Activated naive CD8-positive, alpha-beta T cell treated with anti-CD3 and anti-CD28 coated beads, Interleukin-2, amount 10 ng/mL, durations not matched to agents 7 days and 5 days (primary cell): ENCODE data around the gene ZNG1E. TPM values are rescaled to one million over a fixed set of nuclear protein-coding genes. Genes with fewer than 3 reads are reported as not detected.
"Not testable (repeated sequence)": the region's sequence is repeated elsewhere in the genome, so short reads cannot be mapped to it uniquely, and the experiment has no call there.

Source experiments
- ATAC-seq: fragments of 150-1000 bp; cut with Tn5 transposase; one replicate; pipeline ENCODE4 v1.10.0; 2021; ENCODE audit warnings: low read depth, moderate library complexity
- POLR2A ChIA-PET: fragments of 350-600 bp; sonication (Branson Sonifier 250); formaldehyde crosslinking; loops from one replicate; lab custom pipeline; 2021; ENCODE audit warnings: antibody characterized with exemption; lab: Charles Lee
- DNase-seq: peaks from one replicate; pipeline ENCODE4 v3.0.0; 2021
- H3K27ac Mint-ChIP-seq: one replicate; pipeline ENCODE4 v1.8.0; 2022; ENCODE audit warnings: mild to moderate bottlenecking, mixed read lengths
- H3K27me3 Mint-ChIP-seq: one replicate; pipeline ENCODE4 v1.8.0; 2022; ENCODE audit warnings: mild to moderate bottlenecking, moderate library complexity, mixed read lengths
- H3K36me3 Mint-ChIP-seq: one replicate; pipeline ENCODE4 v1.8.0; 2021; ENCODE audit warnings: mild to moderate bottlenecking, mixed read lengths
- H3K4me1 Mint-ChIP-seq: one replicate; pipeline ENCODE4 v1.8.0; 2021; ENCODE audit warnings: mixed read lengths
- H3K4me3 Mint-ChIP-seq: one replicate; pipeline ENCODE4 v1.8.0; 2022; ENCODE audit warnings: mild to moderate bottlenecking, moderate library complexity, mixed read lengths
- H3K9me3 Mint-ChIP-seq: one replicate; pipeline ENCODE4 v1.8.0; 2021; ENCODE audit warnings: mixed read lengths
- total RNA-seq, 2 experiments: library from RNA; stranded (reverse); gene quantifications; one replicate each; pipeline ENCODE4 v1.2.3, GENCODE V29; 2021

Gene ZNG1E
- total RNA-seq = 10 to 100 TPM; 41.1 to 43.8 TPM

DNA sequence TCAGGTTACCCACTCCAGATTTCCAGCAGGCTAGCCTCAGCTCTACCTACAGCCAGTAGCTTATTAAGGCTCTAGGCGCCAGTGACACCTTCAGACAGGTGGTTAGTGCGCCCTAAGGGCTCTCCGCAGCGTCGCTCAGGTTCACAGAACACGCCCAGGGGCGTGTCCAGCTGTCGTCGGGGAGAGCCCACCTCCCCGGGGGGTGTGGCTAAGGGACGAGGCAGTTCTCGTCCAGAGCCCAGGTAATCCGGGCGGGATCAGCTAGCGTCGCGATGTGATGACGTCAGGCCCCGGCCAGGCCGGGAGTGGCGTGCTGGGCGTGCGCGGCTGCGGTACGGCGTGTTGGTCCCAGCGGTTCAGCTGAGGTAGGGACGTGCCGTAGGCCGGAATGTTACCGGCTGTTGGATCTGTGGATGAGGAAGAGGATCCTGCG lies at the start of gene ZNG1E:
Gene ZNG1E (plus strand): TSS at position 340 of the 433 bp plus-strand sequence. CDS start 49 bp downstream, at position 389.
- H3K4me1 Mint-ChIP-seq, H3K27me3 Mint-ChIP-seq, ATAC-seq, H3K36me3 Mint-ChIP-seq, H3K9me3 Mint-ChIP-seq, POLR2A ChIA-PET: not testable (repeated sequence)
- peak; percentile 66 for DNase-seq
- Mint-ChIP-seq H3K27ac (peak within 1 kb of the TSS; percentile 73), H3K4me3 (peak within 1 kb of the TSS; percentile 80)

DNA sequence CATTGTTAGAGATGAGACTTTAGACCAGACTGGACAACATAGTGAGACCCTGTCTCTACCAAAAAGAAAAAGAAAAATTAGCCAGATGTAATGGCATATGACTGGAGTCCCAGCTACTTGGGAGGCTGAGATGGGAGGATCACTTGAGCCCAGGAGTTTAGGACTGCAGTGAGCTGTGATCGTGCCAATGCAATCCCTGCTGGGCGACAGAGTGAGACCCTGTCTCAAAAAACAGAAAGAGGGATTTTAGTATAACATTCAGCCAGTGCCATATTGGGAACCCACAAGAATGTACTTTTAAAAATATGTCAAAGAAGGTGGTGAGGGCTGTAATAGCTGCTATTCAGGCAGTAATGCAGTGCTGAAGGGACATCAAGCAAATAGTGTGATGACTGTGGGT lies 2.1 kb upstream of the ZNG1E start:
- ATAC-seq, H3K27me3 Mint-ChIP-seq, POLR2A ChIA-PET, H3K27ac Mint-ChIP-seq, H3K36me3 Mint-ChIP-seq, DNase-seq, H3K9me3 Mint-ChIP-seq, H3K4me3 Mint-ChIP-seq, H3K4me1 Mint-ChIP-seq: not testable (repeated sequence)

DNA sequence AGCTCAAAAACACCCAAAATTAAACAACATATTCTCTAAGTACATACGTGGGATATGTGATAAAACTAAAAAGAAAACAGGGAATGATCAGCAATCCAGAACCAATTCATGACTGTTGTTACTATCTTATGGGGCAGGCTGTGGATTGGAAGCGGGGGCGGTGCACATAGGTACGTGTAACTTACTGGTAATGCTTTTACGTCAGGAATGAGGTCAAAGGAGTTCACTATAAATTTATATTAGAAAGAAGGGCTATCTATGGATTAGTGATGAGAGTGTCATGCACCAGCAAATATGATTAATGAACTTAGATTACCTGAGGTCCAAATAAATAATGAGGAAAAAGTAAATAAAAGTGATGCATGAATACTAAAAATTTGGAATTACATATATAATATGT lies 710 bp upstream of the ZNG1E start:
- H3K36me3 Mint-ChIP-seq, POLR2A ChIA-PET, H3K27me3 Mint-ChIP-seq, H3K9me3 Mint-ChIP-seq, H3K4me1 Mint-ChIP-seq, ATAC-seq, DNase-seq, H3K27ac Mint-ChIP-seq: not testable (repeated sequence)
- H3K4me3 Mint-ChIP-seq = peak overlapping the region; percentile 5

DNA sequence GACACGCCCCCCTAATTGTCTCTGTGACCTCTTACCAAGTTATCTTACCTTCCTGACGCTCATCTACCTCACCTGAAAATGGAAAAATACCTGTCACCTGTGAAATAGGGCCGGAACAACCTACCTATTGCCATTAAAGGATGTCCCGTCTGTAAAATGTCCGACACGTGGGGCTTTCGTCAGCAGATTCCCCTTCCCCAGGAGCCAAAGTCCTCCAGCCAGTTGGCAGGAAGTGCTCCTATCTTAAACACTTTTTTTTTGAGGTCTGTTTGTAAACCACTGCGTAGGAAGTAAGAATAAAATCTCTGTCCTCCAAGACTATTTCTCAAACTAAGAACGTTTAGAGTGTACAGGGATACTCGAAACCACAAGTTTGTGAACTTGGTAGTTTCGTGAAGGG lies 661 bp downstream of the ZNG1E start:
- H3K9me3 Mint-ChIP-seq, ATAC-seq, H3K4me1 Mint-ChIP-seq, H3K36me3 Mint-ChIP-seq, H3K27me3 Mint-ChIP-seq, DNase-seq, POLR2A ChIA-PET: not testable (repeated sequence)
- Mint-ChIP-seq H3K27ac (peak overlapping the region; percentile 73), H3K4me3 (peak overlapping the region; percentile 80)

DNA sequence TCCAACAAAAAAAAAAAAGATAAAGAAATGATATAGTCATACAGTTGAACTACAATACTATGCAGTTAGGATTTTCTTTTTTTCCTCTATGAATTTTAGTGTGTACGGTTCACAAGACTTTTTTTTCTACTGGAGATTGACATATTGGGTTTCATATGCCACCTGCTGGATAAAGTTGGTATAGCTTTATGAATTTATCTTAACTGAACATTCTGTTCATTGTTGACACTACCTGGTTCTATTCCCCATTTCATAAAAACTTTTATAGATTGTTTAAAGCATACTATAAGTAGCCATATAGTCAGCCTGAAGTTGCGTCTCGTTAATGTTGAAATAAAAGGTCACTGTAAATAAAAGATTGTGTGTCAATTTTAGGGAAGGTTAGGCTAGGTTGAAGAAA lies 2.8 kb downstream of the ZNG1E start:
- H3K27ac Mint-ChIP-seq, H3K27me3 Mint-ChIP-seq, H3K9me3 Mint-ChIP-seq, POLR2A ChIA-PET, ATAC-seq, DNase-seq, H3K4me3 Mint-ChIP-seq, H3K36me3 Mint-ChIP-seq, H3K4me1 Mint-ChIP-seq: not testable (repeated sequence)

DNA sequence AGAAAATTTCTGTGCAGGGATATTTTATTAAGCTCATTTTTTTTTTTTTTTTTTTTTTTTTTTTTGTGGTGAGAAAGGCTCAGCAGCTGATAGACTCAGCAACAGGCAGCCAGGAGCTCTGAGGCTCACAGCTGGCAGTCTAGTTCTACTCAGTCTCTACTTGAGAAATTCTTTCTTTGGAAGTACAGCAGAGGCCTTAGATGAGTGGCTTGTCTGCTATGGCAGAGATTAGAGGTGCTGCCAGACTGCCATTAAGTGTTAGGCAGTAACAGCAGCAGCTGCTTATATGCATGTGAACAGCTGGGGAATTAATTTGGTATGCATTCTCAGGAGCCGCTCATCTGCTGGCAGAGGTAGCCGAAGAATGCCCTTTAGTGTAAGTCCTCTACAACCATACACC lies 27.8 kb downstream of the ZNG1E start:
- H3K4me1 Mint-ChIP-seq, H3K27me3 Mint-ChIP-seq, H3K36me3 Mint-ChIP-seq, H3K4me3 Mint-ChIP-seq, H3K9me3 Mint-ChIP-seq, DNase-seq, H3K27ac Mint-ChIP-seq, ATAC-seq, POLR2A ChIA-PET: not testable (repeated sequence)

DNA sequence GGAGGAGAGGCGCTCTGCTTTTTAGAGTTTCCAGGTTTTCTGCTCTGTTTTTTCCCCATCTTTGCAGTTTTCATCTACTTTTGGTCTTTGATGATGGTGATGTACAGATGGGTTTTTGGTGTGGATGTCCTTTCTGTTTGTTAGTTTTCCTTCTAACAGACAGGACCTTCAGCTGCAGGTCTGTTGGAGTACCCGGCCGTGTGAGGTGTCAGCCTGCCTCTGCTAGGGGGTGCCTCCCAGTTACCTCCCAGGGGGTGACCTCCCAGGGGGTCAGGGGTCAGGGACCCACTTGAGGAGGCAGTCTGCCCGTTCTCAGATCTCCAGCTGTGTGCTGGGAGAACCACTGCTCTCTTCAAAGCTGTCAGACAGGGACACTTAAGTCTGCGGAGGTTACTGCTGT lies 38.7 kb downstream of the ZNG1E start:
- not testable (repeated sequence) for H3K4me1 Mint-ChIP-seq

DNA sequence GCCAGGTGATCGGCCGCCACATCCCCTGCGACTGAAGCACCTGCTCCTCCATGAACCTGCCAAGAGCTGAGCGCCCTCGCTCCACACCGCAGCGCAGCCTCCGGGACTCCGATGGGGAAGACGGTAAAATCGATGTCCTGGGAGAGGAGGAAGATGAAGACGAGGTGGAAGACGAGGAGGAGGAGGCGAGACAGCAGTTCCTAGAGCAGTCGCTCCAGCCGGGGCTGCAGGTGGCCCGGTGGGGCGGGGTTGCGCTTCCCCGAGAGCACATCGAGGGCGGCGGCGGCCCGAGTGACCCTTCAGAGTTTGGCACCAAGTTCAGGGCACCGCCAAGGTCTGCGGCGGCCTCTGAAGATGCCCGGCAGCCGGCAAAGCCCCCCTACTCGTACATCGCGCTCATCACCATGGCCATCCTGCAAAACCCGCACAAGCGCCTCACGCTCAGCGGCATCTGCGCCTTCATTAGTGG lies 61.4 kb downstream of the ZNG1E start, which contains the start of gene FOXD4L4:
Gene FOXD4L4 (plus strand): TSS at position 51 of the 469 bp plus-strand sequence. CDS start 0 bp downstream, at position 51.
- H3K9me3 Mint-ChIP-seq, H3K4me1 Mint-ChIP-seq, H3K27ac Mint-ChIP-seq, H3K4me3 Mint-ChIP-seq, H3K27me3 Mint-ChIP-seq, POLR2A ChIA-PET, ATAC-seq, H3K36me3 Mint-ChIP-seq: not testable (repeated sequence)
- peak; percentile 30 for DNase-seq

More for the DNA sequence above, 38.7 kb downstream of the ZNG1E start:
- H3K4me3 Mint-ChIP-seq, H3K9me3 Mint-ChIP-seq, H3K27ac Mint-ChIP-seq, POLR2A ChIA-PET, H3K27me3 Mint-ChIP-seq, ATAC-seq, DNase-seq, H3K36me3 Mint-ChIP-seq: not testable (repeated sequence)

DNA sequence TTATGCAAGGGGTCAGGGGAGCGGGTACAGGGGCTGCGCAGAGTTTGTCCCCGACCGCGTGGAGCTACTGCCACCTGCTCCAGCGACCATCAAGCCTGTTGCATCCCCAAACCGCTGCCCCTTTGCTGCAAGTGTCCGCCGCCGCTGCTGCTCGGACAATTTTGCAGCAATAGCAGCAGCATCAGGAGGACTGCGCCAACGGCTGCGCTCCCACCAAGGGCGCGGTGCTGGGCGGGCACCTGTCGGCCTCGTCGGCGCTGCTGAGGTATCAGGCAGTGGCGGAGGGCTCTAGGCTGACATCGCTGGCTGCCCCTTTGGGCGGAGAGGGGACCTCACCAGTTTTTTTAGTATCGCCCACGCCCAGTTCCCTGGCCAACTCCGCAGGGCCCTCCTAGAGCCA lies 62.4 kb downstream of the ZNG1E start:
- H3K4me1 Mint-ChIP-seq, DNase-seq, H3K36me3 Mint-ChIP-seq, H3K9me3 Mint-ChIP-seq, H3K4me3 Mint-ChIP-seq, H3K27me3 Mint-ChIP-seq, H3K27ac Mint-ChIP-seq, POLR2A ChIA-PET, ATAC-seq: not testable (repeated sequence)

Other genes with a start within 250 kb of the ZNG1E start
- gene FOXD4L4, start 61.2 kb downstream of the ZNG1E start, total RNA-seq = under 1 TPM; 0.28 to 0.55 TPM